A172 (cell line): ENCODE measurements around the gene TCP11L2. TPM values are rescaled to one million over a fixed set of nuclear protein-coding genes. Genes with fewer than 3 reads are reported as not detected.

ENCODE experiments used
- DNase-seq: peaks from one replicate; pipeline ENCODE4 v3.0.0-alpha.2; 2015; ENCODE audit warnings: low spot score
- total RNA-seq: library from RNA; depleted of rRNA; stranded (reverse); fragments of >200 nt; shearing (Covaris generic); gene quantifications from 2 replicates; pipeline ENCODE4 v1.2.3, GENCODE V29; 2014; rRNA removed

Gene TCP11L2
- 3.6 TPM in 2 replicates for total RNA-seq

GRCh38 chr12:106302401-106303201 lies at the start of gene TCP11L2:
TSS of gene TCP11L2 (plus strand) at chr12:106302733. CDS start at chr12:106311076, 8,343 bp downstream.
- peak; percentile 44 for DNase-seq

- DNase-seq: no peak
These were observed 47.8 kb upstream of the TCP11L2 start for GRCh38 chr12:106254724-106255123.

- DNase-seq: no peak
These were observed 47.0 kb upstream of the TCP11L2 start for GRCh38 chr12:106255493-106255892.

DNA sequence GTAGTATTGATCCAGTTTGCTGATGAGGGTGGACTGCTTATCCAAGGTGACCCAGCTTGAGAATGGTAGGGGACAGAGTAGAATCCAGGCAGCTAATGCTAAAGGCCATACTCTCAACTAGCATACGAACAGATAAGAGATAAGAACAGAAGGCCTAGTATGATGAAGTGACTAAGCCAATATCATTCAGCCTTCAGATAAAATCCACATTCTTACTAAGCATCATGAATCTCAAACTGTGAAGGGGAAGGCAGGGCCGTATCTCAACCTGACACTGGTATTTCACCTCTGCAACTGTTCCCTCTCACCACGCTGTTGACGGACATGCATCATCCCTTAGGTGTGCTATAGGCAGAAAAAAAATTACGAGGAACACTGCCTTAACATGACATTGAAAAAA lies 46.6 kb upstream of the TCP11L2 start:
- DNase-seq: no peak

GRCh38 chr12:106256524-106256923 lies 46.0 kb upstream of the TCP11L2 start:
- DNase-seq: no peak

- DNase-seq: no peak
These were observed 44.3 kb upstream of the TCP11L2 start for GRCh38 chr12:106258226-106258625.

DNA sequence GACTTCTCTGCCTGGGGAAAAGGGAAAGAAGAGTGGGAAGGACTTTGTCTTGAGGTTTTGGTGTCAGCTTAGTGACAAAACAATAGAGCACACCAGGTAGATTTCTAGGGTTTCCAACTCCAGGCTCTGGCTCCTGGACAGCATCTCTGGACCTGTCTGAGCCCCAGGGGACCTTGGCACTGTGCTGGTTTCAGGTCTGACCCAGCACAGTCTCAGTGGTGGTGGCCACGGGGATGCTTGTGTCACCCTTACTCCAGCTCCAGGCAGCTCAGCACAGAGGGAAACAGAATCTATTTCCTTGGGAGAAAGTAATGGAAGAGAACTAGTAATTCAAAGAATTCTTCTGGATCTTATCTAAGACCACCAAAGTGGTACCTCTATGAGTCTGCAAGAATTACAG lies 43.6 kb upstream of the TCP11L2 start:
- DNase-seq: no peak

DNA sequence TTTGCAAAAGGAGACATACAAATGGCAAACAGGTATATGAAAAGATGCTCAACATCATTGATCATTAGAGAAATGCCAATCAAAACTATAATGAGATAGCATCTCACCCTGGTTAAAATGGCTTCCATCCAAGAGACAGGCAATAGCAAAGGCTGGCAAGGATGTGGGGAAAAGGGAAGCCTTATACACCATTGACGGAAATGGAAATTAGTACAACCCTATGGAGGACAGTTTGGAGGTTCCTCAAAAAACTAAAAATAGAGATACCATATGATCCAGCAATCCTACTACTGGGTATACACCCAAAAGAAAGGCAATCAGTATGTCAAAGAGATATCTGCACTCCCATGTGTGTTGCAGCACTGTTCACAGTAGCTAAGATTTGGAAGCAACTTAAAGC lies 37.4 kb upstream of the TCP11L2 start:
- no peak for DNase-seq

GRCh38 chr12:106267535-106267934 lies 35.0 kb upstream of the TCP11L2 start:
- no peak for DNase-seq

GRCh38 chr12:106269150-106269771 lies 33.3 kb upstream of the TCP11L2 start:
- DNase-seq: no peak

DNA sequence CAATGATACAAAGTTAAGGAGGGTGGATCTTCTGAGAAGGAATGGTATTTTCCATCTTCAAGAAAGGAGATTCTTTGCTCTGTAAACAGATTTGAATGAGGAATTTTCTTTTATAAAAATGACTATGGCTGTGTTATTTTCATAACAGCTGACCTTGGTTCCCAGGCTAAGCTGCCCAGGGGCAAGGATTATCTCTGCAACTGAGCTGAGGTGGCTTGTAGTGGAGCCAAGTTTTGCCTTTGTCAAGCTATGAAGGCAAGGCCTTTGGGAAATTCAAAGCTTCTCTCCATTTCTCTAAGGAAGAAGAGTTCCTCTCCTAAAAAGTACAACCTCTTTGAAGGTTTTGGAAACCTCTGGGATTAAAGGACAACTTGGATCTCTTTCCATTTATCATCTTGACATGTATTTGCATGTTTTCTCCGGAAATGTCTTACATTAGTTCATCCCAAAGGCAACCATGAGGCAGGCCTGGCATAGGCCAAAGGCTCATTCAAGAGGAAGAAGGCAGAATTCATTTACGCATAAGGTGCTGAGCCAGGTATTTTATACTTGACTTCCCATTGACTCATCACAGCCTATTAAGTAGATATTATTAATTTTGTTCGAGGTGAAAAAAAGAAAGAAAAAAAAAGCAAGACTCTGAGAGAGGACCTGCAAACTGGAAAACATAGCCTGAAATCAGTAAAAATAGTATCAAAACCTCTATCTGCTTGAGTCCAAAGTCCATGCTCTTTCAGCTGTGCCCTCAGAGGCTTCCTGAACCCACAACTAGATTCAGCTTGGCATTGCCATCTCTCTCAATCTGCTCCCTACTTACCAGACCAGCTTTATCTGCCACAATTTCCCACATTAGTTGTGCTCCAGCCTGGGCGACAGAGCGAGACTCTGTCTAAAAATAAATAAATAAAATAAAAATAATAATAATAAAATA lies 30.7 kb upstream of the TCP11L2 start:
- DNase-seq: no peak

DNA sequence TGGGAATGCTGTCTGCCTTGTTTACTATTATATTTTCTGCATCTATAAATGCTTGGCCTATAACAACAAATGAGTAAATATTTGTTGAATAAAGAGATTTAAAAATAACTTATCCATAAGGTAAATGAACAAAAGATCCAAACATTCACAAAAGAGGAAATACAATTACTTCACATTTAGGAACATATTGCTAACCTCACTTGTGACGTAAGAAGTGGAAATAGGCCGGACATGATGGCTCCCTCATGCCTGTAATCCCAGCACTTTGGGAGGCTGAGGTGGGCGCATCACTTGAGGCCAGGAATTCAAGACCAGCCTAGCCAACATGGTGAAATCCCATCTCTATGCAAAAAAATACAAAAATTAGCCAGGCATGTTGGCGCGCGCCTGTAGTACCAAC lies 29.0 kb upstream of the TCP11L2 start:
- DNase-seq: no peak

- no peak for DNase-seq
These were observed 28.5 kb upstream of the TCP11L2 start for GRCh38 chr12:106274012-106274411.

- no peak for DNase-seq
These were observed 27.9 kb upstream of the TCP11L2 start for GRCh38 chr12:106274575-106275121.

DNA sequence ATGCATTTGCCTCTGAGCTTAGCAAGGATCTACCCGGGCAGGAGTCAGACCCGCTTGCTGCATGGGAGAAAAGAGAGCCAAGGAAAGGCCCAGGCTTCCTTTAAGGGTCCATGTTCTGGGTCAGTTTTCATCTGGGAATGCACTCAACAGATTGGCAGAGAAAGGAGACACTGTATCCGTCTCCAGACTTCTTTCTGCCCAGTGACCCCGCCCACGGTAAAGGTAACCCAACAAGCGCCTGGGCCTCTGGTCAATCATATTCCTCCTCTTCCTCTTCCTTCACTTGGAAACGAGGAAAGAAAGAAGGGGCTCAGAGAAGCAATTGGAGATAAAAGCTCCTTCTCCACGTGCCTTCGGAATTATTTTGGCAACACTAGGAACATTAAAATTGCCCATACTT lies 27.1 kb upstream of the TCP11L2 start:
- no peak for DNase-seq

- no peak for DNase-seq
These were observed 26.3 kb upstream of the TCP11L2 start for GRCh38 chr12:106276032-106276740.

GRCh38 chr12:106280106-106280505 lies 22.4 kb upstream of the TCP11L2 start:
- no peak for DNase-seq

DNA sequence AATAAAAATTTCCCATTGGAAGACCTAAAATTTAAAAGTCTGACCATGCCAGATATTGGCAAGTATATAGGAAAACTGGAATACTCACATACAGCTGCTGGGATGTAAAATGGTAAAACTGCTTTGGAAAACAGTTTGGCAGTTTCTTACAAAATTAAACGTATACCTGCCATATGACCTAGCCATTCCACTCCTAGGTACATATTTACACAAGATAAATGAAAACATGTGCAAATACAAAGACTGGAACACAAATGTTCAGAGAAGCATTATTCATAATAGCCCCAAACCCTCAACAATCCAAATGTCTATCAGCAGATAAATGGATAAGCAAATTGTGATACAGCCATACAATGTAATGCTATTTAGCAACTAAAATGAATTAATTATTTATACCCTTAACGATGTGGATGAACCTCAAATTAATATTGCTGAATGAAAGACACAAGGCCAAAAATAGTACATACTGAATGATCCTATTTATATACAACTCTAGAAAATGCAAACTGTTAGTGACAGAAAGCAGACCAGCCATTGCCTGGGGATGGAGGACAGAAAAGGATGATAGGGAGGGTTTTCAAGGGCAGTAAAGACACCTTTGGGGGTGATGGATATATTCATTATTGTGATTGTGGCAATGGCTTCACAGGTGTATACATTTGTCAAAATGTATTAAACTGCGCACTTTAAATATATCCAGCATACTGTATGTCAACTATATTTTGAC lies 21.3 kb upstream of the TCP11L2 start:
- no peak for DNase-seq

GRCh38 chr12:106281804-106282203 lies 20.7 kb upstream of the TCP11L2 start:
- DNase-seq: no peak

DNA sequence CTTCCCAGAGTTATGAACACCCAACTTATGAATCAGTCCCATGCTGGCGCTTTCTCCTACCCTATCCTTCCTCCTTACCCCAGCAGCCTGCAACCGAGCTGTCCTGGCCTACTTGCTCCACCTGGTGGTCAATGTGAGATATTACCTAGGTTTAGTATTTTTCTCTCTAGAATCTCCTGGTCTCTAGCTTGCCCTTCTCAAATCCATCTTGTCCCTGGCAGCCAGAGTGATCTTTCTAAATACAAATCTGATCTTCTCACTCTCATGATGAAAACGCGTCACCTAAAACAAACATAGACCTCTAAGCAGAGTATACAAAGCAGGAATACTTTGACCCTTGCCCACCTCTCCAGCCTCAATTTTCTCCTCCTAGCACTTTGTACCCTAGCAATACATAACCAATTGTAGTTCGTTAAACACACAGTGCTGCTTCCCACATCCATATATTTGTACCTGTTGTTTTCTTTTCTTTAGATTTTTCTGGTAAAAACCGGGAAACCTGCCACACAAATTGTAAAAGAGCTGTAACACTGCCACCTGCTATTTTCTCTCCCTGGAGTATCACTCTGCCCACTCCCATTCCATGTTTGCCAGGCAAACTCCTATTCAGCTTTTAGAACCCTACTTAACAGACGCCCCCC lies 20.0 kb upstream of the TCP11L2 start:
- DNase-seq: peak; percentile 40
